Measurements from ENCODE around the gene LYRM9.
"Not testable (repeated sequence)": the region's sequence is repeated elsewhere in the genome, so short reads cannot be mapped to it uniquely, and the experiment has no call there.

- TF ChIP-seq CTCF (IDR thresholded peaks at IDR 0.05; ENCODE audit: insufficient read depth, low read depth, low read length); EZH2 (IDR thresholded peaks at IDR 0.05; ENCODE audit: insufficient read depth, low read length): not testable (repeated sequence)
Observed at GRCh38 chr17:27886348-27886906, 6.7 kb downstream of the LYRM9 start.
